ENCODE measurements around the gene SP2.

Gene SP2

GRCh38 chr17:47870056-47870455 is 26.0 kb upstream of the SP2 start:
- TF ChIP-seq EZH2 (optimal IDR thresholded peaks at IDR 0.05; ENCODE audit: low read depth, low read length): no peak
- TF ChIP-seq CTCF (IDR thresholded peaks at IDR 0.05; ENCODE audit: low read length): no peak
- no peak for TF ChIP-seq EZH2phosphoT487 (IDR thresholded peaks at IDR 0.05; ENCODE audit: low read length)
- Histone ChIP-seq H4K20me1 (ENCODE audit: insufficient read depth, low read length) (no peaks in the 10 kb centered on the region), H3K9ac (ENCODE audit: low read length) (no peak overlapping the region), H3K4me2 (ENCODE audit: low read depth, low read length) (no peak overlapping the region), H2AFZ (ENCODE audit: low read length) (no peak overlapping the region), H3K4me3 (ENCODE audit: low read length) (no peak overlapping the region), H3K79me2 (ENCODE audit: low read length) (no peaks in the 10 kb centered on the region), H3K36me3 (replicated peaks; ENCODE audit: insufficient read depth, low read length) (no peaks in the 10 kb centered on the region), H3K27ac (ENCODE audit: low read length) (no peak overlapping the region), H3K4me1 (ENCODE audit: low read length) (peaks cover 5% of the 10 kb centered on the region), H3F3A (ENCODE audit: insufficient read depth, low read length) (peaks cover 1% of the 10 kb centered on the region; the same call in 1 of the 2 replicates), H3K9me3 (replicated peaks; ENCODE audit: insufficient read depth, low read length) (no peaks in the 10 kb centered on the region), H3K27me3 (replicated peaks; ENCODE audit: insufficient read depth, low read length) (peaks cover 98% of the 10 kb centered on the region), H3K9me2 (replicated peaks; ENCODE audit: insufficient read depth, low read length) (no peaks in the 10 kb centered on the region)
- DNase-seq: no peak

GRCh38 chr17:47871048-47871447 is 25.0 kb upstream of the SP2 start:
- Histone ChIP-seq H3K4me1 (ENCODE audit: low read length) (no peaks in the 10 kb centered on the region), H3K9ac (ENCODE audit: low read length) (no peak overlapping the region), H3K27me3 (replicated peaks; ENCODE audit: insufficient read depth, low read length) (peaks cover 98% of the 10 kb centered on the region), H4K20me1 (ENCODE audit: insufficient read depth, low read length) (no peaks in the 10 kb centered on the region), H3K36me3 (replicated peaks; ENCODE audit: insufficient read depth, low read length) (no peaks in the 10 kb centered on the region), H3K9me2 (replicated peaks; ENCODE audit: insufficient read depth, low read length) (no peaks in the 10 kb centered on the region), H3K9me3 (replicated peaks; ENCODE audit: insufficient read depth, low read length) (no peaks in the 10 kb centered on the region), H2AFZ (ENCODE audit: low read length) (no peak overlapping the region), H3K4me3 (ENCODE audit: low read length) (no peak overlapping the region), H3F3A (ENCODE audit: insufficient read depth, low read length) (no peaks in the 10 kb centered on the region), H3K79me2 (ENCODE audit: low read length) (no peaks in the 10 kb centered on the region), H3K27ac (ENCODE audit: low read length) (no peak overlapping the region), H3K4me2 (ENCODE audit: low read depth, low read length) (no peak overlapping the region)
- no peak for DNase-seq
- TF ChIP-seq CTCF (IDR thresholded peaks at IDR 0.05; ENCODE audit: low read length): no peak
- TF ChIP-seq EZH2 (optimal IDR thresholded peaks at IDR 0.05; ENCODE audit: low read depth, low read length): no peak
- no peak for TF ChIP-seq EZH2phosphoT487 (IDR thresholded peaks at IDR 0.05; ENCODE audit: low read length)

GRCh38 chr17:47872019-47872650 is 23.9 kb upstream of the SP2 start:
- Histone ChIP-seq H2AFZ (ENCODE audit: low read length) (no peak overlapping the region), H3K27ac (ENCODE audit: low read length) (no peak overlapping the region), H3K9ac (ENCODE audit: low read length) (no peak overlapping the region), H3K36me3 (replicated peaks; ENCODE audit: insufficient read depth, low read length) (no peaks in the 10 kb centered on the region), H3K4me2 (ENCODE audit: low read depth, low read length) (no peak overlapping the region), H3K4me3 (ENCODE audit: low read length) (no peak overlapping the region), H3K79me2 (ENCODE audit: low read length) (no peaks in the 10 kb centered on the region), H3K4me1 (ENCODE audit: low read length) (no peaks in the 10 kb centered on the region), H3F3A (ENCODE audit: insufficient read depth, low read length) (no peaks in the 10 kb centered on the region), H3K9me2 (replicated peaks; ENCODE audit: insufficient read depth, low read length) (no peaks in the 10 kb centered on the region), H4K20me1 (ENCODE audit: insufficient read depth, low read length) (no peaks in the 10 kb centered on the region), H3K9me3 (replicated peaks; ENCODE audit: insufficient read depth, low read length) (no peaks in the 10 kb centered on the region), H3K27me3 (replicated peaks; ENCODE audit: insufficient read depth, low read length) (peaks cover 93% of the 10 kb centered on the region)
- TF ChIP-seq EZH2phosphoT487 (IDR thresholded peaks at IDR 0.05; ENCODE audit: low read length) (no peak), CTCF (IDR thresholded peaks at IDR 0.05; ENCODE audit: low read length) (no peak), EZH2 (optimal IDR thresholded peaks at IDR 0.05; ENCODE audit: low read depth, low read length) (no peak)
- DNase-seq: no peak
